OCI-LY7 (cell line): ENCODE data around the gene NHS. TPM values are rescaled to one million over a fixed set of nuclear protein-coding genes. Genes with fewer than 3 reads are reported as not detected.

Experiments used
- BruUV-seq: library from RNA; stranded (reverse); fragments of 400-500 nt; replicated peaks from 2 replicates; lab custom pipeline; 2021; lab: Mats Ljungman, UMichigan
- CTCF ChIA-PET: fragments of 300-600 bp; sonication (Branson Sonifier 250); formaldehyde crosslinking; loops from one replicate; lab custom pipeline; 2022; ENCODE audit warnings: antibody characterized with exemption; ENCODE audit not compliant: unreplicated experiment; lab: Charles Lee
- POLR2A ChIA-PET: fragments of 300-600 bp; sonication (Branson Sonifier 250); formaldehyde crosslinking; loops from one replicate; lab custom pipeline; 2022; ENCODE audit warnings: antibody characterized with exemption; lab: Charles Lee
- DNase-seq: peaks from one replicate; pipeline ENCODE4 v3.0.0-alpha.2; 2015; ENCODE audit warnings: low spot score
- H2AFZ ChIP-seq: fragments of 200-600 bp; sonication (generic), shearing (Covaris generic); 2 replicates; pipeline ENCODE4 v1.6.1; 2014; ENCODE audit warnings: mild to moderate bottlenecking, antibody characterized with exemption, low read length, moderate library complexity
- H3K27ac ChIP-seq: fragments of 200-600 bp; sonication (generic); 2 replicates; pipeline ENCODE4 v1.5.1; 2014; ENCODE audit warnings: mixed run types, low read depth, mild to moderate bottlenecking, moderate library complexity, low read length, inconsistent platforms; ENCODE audit not compliant: poor library complexity, severe bottlenecking
- H3K36me3 ChIP-seq: fragments of 200-600 bp; sonication (generic); 2 replicates; pipeline ENCODE4 v1.6.1; 2014; ENCODE audit warnings: mild to moderate bottlenecking, antibody characterized with exemption, low read length, moderate library complexity, mixed read lengths; ENCODE audit not compliant: insufficient read depth
- H3K4me1 ChIP-seq: fragments of 200-600 bp; sonication (generic); 2 replicates; pipeline ENCODE4 v1.5.1; 2014; ENCODE audit warnings: mild to moderate bottlenecking, low read length; ENCODE audit not compliant: insufficient read depth, poor library complexity, severe bottlenecking
- H3K4me2 ChIP-seq: fragments of 200-600 bp; sonication (generic); 2 replicates; pipeline ENCODE4 v1.6.1; 2014; ENCODE audit warnings: mild to moderate bottlenecking, low read length
- H3K4me3 ChIP-seq: fragments of 200-600 bp; sonication (generic); 2 replicates; pipeline ENCODE4 v1.5.1; 2014; ENCODE audit warnings: mild to moderate bottlenecking, low read depth, low read length; ENCODE audit not compliant: poor library complexity, severe bottlenecking
- H3K79me2 ChIP-seq: fragments of 200-600 bp; sonication (generic); 2 replicates; pipeline ENCODE4 v1.6.1; 2016; ENCODE audit warnings: low read depth, mild to moderate bottlenecking, low read length, moderate library complexity, mixed read lengths; ENCODE audit not compliant: insufficient read depth
- H3K9me2 ChIP-seq: fragments of 200-600 bp; sonication (generic); 2 replicates; pipeline ENCODE4 v1.6.1; 2016; ENCODE audit warnings: mild to moderate bottlenecking, low read length, mixed read lengths; ENCODE audit not compliant: insufficient read depth
- H3K9me3 ChIP-seq: fragments of 200-600 bp; sonication (generic); 2 replicates; pipeline ENCODE4 v1.6.1; 2014; ENCODE audit warnings: mild to moderate bottlenecking, mixed run types, low read length, mixed read lengths
- H4K20me1 ChIP-seq: fragments of 200-600 bp; sonication (generic); 2 replicates; pipeline ENCODE4 v1.6.1; 2014; ENCODE audit warnings: mild to moderate bottlenecking, antibody characterized with exemption, low read length, moderate library complexity, mixed read lengths; ENCODE audit not compliant: insufficient read depth
- EZH2phosphoT487 ChIP-seq: fragments of 200-600 bp; sonication (generic); IDR thresholded peaks from 2 replicates; pipeline ENCODE4 v1.6.1; 2018; ENCODE audit warnings: low read depth, borderline replicate concordance, mild to moderate bottlenecking, mixed run types, antibody characterized with exemption, low read length, moderate library complexity, mixed read lengths
- intact Hi-C: fragments of 100-400 bp; cut with micrococcal nuclease; formaldehyde crosslinking; loops from one replicate; pipeline ENCODE4 v1.10.0; 2022; ENCODE audit not compliant: unreplicated experiment
- total RNA-seq, 2 experiments: library from RNA; depleted of rRNA in 1 of 2; stranded (reverse); fragments of >200 nt in 1 of 2; shearing (Covaris generic) in 1 of 2; gene quantifications; 2 replicates each; pipeline ENCODE4 v1.2.3, GENCODE V29; 2014 to 2022
- TF ChIP-seq, protein P1 (sequence below): fragments of 200-600 bp; sonication (generic); conservative IDR thresholded peaks from 2 replicates; pipeline ENCODE4 v1.5.1; 2014; ENCODE audit warnings: mild to moderate bottlenecking, antibody characterized with exemption, low read length, moderate library complexity, mixed read lengths

Gene NHS
- total RNA-seq, 2 experiments from 2014 or later: not detected

DNA sequence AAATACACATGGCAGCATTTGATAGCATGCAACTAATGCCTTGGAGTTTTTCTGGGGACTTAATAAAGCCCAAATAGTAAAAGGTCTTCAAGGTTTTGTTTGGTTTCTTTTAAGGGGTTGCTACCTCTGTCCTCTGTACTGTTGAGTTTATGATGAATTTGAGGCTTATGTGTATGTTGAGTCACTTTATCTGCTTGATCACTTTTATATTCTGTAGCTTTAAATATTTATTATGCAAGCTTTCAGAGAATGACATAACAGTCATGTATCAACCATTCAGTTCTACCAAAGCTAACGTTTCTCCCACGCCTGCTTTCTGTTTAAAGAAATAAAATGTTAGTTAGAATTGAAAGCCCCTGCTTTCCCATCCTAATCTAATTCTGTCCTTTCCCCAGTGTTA lies 122.2 kb downstream of the NHS start:
- no peak overlapping the region for H3K4me2 ChIP-seq
- intact Hi-C loops: no loop called here
- CTCF ChIA-PET: no interaction called here

DNA sequence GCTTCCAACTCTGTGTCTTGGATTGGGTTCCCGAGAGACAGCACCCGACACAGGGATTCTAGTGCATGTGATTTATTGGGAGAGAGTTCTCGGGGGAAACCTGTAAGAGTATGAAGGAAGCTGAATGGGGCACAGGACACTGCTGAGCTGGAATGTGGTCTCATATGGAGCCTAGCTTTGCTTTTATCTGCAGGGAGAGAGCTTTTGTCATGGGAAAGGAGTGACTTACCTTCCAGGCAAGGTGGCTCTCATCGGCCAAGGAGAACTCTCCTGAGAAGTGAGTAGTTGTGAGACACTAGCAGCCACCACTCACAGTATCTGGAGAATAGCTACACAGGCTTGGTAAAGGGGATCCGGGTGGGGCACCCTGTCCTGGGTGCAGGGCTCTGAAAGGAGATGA lies 124.5 kb downstream of the NHS start:
- Histone ChIP-seq H3K4me2 (no peak overlapping the region), H3K4me1 (no peaks in the 10 kb centered on the region), H2AFZ (no peak overlapping the region), H3K36me3 (no peaks in the 10 kb centered on the region), H3K27ac (no peak overlapping the region), H4K20me1 (no peaks in the 10 kb centered on the region), H3K9me2 (no peaks in the 10 kb centered on the region), H3K79me2 (no peaks in the 10 kb centered on the region), H3K9me3 (no peaks in the 10 kb centered on the region), H3K4me3 (no peak overlapping the region)
- no peak for DNase-seq
- intact Hi-C loops: no loop called here
- no TSS peak for BruUV-seq
- ChIA-PET CTCF (no interaction called here), POLR2A (no interaction called here)
- TF ChIP-seq EZH2phosphoT487: no peak
- TF ChIP-seq, protein P1, sequence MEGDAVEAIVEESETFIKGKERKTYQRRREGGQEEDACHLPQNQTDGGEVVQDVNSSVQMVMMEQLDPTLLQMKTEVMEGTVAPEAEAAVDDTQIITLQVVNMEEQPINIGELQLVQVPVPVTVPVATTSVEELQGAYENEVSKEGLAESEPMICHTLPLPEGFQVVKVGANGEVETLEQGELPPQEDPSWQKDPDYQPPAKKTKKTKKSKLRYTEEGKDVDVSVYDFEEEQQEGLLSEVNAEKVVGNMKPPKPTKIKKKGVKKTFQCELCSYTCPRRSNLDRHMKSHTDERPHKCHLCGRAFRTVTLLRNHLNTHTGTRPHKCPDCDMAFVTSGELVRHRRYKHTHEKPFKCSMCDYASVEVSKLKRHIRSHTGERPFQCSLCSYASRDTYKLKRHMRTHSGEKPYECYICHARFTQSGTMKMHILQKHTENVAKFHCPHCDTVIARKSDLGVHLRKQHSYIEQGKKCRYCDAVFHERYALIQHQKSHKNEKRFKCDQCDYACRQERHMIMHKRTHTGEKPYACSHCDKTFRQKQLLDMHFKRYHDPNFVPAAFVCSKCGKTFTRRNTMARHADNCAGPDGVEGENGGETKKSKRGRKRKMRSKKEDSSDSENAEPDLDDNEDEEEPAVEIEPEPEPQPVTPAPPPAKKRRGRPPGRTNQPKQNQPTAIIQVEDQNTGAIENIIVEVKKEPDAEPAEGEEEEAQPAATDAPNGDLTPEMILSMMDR: no peak

More for the DNA sequence above, 122.2 kb downstream of the NHS start:
- Histone ChIP-seq H3K9me2 (no peaks in the 10 kb centered on the region), H3K79me2 (no peaks in the 10 kb centered on the region), H3K9me3 (no peaks in the 10 kb centered on the region), H3K36me3 (no peaks in the 10 kb centered on the region), H3K4me1 (no peaks in the 10 kb centered on the region), H4K20me1 (no peaks in the 10 kb centered on the region), H2AFZ (no peak overlapping the region), H3K4me3 (no peak overlapping the region), H3K27ac (no peak overlapping the region)
- TF ChIP-seq, protein P1: no peak
- no peak for TF ChIP-seq EZH2phosphoT487
- no TSS peak for BruUV-seq
- POLR2A ChIA-PET: interaction anchor here (0.6 kb wide), 1 partner anchor 602 kb away, joined by 4 read pairs; no protein-coding TSS in a partner anchor
- no peak for DNase-seq

DNA sequence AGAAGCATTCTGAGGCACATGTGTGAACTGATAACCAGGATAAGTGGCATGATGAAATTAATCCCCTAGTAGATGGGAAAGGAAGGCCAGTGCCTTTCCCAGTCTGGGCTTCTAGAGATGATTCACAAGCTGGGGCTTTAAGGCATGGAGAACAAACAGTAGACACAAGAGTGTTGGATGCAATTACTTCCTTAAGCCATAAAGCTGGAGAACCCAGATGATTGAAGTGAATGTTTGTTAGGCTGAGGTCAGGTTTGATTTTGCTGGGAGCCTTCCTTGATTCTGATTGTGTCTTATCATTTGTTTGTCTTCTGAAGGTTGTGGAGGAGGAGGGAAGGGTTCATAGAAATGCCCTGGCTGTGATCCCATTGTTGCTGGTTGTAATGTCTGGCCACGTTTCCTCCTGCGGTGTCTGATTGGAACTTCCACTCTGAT lies 125.2 kb downstream of the NHS start:
- CTCF ChIA-PET: no interaction called here

More for the DNA sequence above, 125.2 kb downstream of the NHS start:
- H3K27ac ChIP-seq: no peak overlapping the region
- no peaks in the 10 kb centered on the region for H3K36me3 ChIP-seq
- POLR2A ChIA-PET: no interaction called here
- no TSS peak for BruUV-seq
- TF ChIP-seq EZH2phosphoT487: no peak
- TF ChIP-seq, protein P1: no peak
- H3K4me3 ChIP-seq: no peak overlapping the region
- no peaks in the 10 kb centered on the region for H3K9me2 ChIP-seq
- H2AFZ ChIP-seq: no peak overlapping the region
- no peaks in the 10 kb centered on the region for H4K20me1 ChIP-seq
- H3K4me1 ChIP-seq: no peaks in the 10 kb centered on the region
- H3K9me3 ChIP-seq: no peaks in the 10 kb centered on the region
- H3K4me2 ChIP-seq: no peak overlapping the region
- intact Hi-C loops: no loop called here
- no peak for DNase-seq
- no peaks in the 10 kb centered on the region for H3K79me2 ChIP-seq
